ENCODE results near the gene HBQ1. TPM values are rescaled to one million over a fixed set of nuclear protein-coding genes. Genes with fewer than 3 reads are reported as not detected.

HBQ1 gene
- total RNA-seq, 1 donor from 2014 or later: not detected

DNA sequence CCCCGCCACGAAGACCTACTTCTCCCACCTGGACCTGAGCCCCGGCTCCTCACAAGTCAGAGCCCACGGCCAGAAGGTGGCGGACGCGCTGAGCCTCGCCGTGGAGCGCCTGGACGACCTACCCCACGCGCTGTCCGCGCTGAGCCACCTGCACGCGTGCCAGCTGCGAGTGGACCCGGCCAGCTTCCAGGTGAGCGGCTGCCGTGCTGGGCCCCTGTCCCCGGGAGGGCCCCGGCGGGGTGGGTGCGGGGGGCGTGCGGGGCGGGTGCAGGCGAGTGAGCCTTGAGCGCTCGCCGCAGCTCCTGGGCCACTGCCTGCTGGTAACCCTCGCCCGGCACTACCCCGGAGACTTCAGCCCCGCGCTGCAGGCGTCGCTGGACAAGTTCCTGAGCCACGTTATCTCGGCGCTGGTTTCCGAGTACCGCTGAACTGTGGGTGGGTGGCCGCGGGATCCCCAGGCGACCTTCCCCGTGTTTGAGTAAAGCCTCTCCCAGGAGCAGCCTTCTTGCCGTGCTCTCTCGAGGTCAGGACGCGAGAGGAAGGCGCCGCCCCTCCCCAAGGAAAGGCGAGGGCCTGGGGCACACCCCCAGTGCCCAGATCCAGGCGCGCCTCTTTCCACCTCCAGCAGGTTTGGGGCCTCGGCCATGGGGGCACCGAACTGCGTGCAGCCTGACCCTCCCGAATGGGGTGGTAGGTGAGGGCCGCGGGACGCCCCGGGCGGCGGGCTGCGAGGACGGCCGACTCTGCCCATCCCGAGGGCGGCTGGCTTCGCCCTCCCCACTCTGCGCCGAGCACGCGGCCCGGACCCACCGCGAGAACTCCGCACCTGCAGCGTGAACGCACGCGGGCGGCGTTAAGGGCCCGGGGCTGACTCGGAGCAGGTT lies 664 bp downstream of the HBQ1 start:
- no peak overlapping the region for H3K4me3 Mint-ChIP-seq (ENCODE audit: unreplicated experiment)
- TF ChIP-seq, protein P1, sequence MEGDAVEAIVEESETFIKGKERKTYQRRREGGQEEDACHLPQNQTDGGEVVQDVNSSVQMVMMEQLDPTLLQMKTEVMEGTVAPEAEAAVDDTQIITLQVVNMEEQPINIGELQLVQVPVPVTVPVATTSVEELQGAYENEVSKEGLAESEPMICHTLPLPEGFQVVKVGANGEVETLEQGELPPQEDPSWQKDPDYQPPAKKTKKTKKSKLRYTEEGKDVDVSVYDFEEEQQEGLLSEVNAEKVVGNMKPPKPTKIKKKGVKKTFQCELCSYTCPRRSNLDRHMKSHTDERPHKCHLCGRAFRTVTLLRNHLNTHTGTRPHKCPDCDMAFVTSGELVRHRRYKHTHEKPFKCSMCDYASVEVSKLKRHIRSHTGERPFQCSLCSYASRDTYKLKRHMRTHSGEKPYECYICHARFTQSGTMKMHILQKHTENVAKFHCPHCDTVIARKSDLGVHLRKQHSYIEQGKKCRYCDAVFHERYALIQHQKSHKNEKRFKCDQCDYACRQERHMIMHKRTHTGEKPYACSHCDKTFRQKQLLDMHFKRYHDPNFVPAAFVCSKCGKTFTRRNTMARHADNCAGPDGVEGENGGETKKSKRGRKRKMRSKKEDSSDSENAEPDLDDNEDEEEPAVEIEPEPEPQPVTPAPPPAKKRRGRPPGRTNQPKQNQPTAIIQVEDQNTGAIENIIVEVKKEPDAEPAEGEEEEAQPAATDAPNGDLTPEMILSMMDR (IDR thresholded peaks at IDR 0.05; ENCODE audit: unreplicated experiment): no peak
- peak; percentile 88 for DNase-seq (ENCODE audit: low spot score)
- no peak overlapping the region for H3K27ac Mint-ChIP-seq (ENCODE audit: unreplicated experiment)
- no peaks in the 10 kb centered on the region for H3K9me3 Mint-ChIP-seq (ENCODE audit: unreplicated experiment)
- no peaks in the 10 kb centered on the region for H3K4me1 Mint-ChIP-seq (ENCODE audit: unreplicated experiment)
- H3K36me3 Mint-ChIP-seq (ENCODE audit: low read depth, unreplicated experiment): peaks cover 8% of the 10 kb centered on the region
- H3K27me3 Mint-ChIP-seq (ENCODE audit: unreplicated experiment): peaks cover 13% of the 10 kb centered on the region

GRCh38 chr16:181565-182021 lies 1.3 kb downstream of the HBQ1 start:
- Mint-ChIP-seq H3K27me3 (ENCODE audit: unreplicated experiment) (peaks cover 13% of the 10 kb centered on the region), H3K4me3 (ENCODE audit: unreplicated experiment) (no peak overlapping the region), H3K4me1 (ENCODE audit: unreplicated experiment) (no peaks in the 10 kb centered on the region), H3K27ac (ENCODE audit: unreplicated experiment) (no peak overlapping the region), H3K9me3 (ENCODE audit: unreplicated experiment) (no peaks in the 10 kb centered on the region), H3K36me3 (ENCODE audit: low read depth, unreplicated experiment) (peaks cover 8% of the 10 kb centered on the region)
- no peak for DNase-seq (ENCODE audit: low spot score)
- TF ChIP-seq, protein P1 (IDR thresholded peaks at IDR 0.05; ENCODE audit: unreplicated experiment): peak; percentile 99

DNA sequence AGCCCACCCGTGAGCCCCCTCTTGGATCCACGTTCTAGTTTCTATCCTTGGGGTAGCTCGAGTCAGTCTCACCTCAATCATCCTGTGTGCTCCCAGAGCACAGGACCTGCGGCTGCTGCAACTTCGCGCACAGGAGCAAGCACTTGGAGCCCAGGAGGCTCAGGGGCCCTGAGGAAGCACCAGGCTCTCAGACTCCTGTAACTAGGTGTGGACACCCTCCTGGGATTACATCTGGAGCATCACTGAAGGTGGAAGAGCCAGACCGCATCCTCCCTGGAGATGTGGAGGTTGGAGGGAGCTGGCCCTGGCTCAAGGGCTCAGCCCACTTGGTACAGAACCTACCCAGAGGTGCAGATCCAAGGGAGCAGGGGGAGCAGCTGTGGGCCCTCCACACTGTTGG lies 2.7 kb downstream of the HBQ1 start:
- Mint-ChIP-seq H3K4me3 (ENCODE audit: unreplicated experiment) (no peak overlapping the region), H3K27me3 (ENCODE audit: unreplicated experiment) (peaks cover 7% of the 10 kb centered on the region), H3K9me3 (ENCODE audit: unreplicated experiment) (no peaks in the 10 kb centered on the region), H3K36me3 (ENCODE audit: low read depth, unreplicated experiment) (peaks cover 8% of the 10 kb centered on the region), H3K27ac (ENCODE audit: unreplicated experiment) (no peak overlapping the region), H3K4me1 (ENCODE audit: unreplicated experiment) (no peaks in the 10 kb centered on the region)
- no peak for DNase-seq (ENCODE audit: low spot score)
- TF ChIP-seq, protein P1 (IDR thresholded peaks at IDR 0.05; ENCODE audit: unreplicated experiment): no peak

GRCh38 chr16:185213-185612 lies 5.0 kb downstream of the HBQ1 start:
- Mint-ChIP-seq H3K9me3 (ENCODE audit: unreplicated experiment) (no peaks in the 10 kb centered on the region), H3K27ac (ENCODE audit: unreplicated experiment) (no peak overlapping the region), H3K36me3 (ENCODE audit: low read depth, unreplicated experiment) (peaks cover 26% of the 10 kb centered on the region), H3K27me3 (ENCODE audit: unreplicated experiment) (no peaks in the 10 kb centered on the region), H3K4me3 (ENCODE audit: unreplicated experiment) (peak overlapping the region; percentile 51), H3K4me1 (ENCODE audit: unreplicated experiment) (no peaks in the 10 kb centered on the region)
- TF ChIP-seq, protein P1 (IDR thresholded peaks at IDR 0.05; ENCODE audit: unreplicated experiment): no peak
- DNase-seq (ENCODE audit: low spot score): no peak

DNA sequence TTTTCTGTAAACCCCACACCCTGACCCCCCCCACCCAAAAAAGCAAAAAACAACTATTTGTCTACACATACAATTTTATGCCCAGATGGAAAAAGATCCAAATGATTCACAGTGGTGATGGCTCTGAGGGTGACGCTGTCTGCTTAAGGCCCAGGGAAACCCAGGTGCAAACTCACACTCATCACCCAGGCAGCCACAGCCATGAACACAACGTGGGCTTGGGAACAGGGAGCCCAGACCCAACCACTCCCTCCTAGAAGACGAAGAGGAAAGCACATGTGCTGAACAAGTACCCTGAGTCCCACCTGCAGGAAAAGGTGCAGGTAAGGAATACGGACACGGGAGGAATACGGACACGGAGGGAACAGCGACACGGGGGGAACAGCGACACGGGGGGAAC lies 5.4 kb downstream of the HBQ1 start:
- Mint-ChIP-seq H3K4me1 (ENCODE audit: unreplicated experiment) (no peaks in the 10 kb centered on the region), H3K4me3 (ENCODE audit: unreplicated experiment) (no peak overlapping the region), H3K27ac (ENCODE audit: unreplicated experiment) (no peak overlapping the region), H3K27me3 (ENCODE audit: unreplicated experiment) (no peaks in the 10 kb centered on the region), H3K36me3 (ENCODE audit: low read depth, unreplicated experiment) (peaks cover 29% of the 10 kb centered on the region), H3K9me3 (ENCODE audit: unreplicated experiment) (no peaks in the 10 kb centered on the region)
- TF ChIP-seq, protein P1 (IDR thresholded peaks at IDR 0.05; ENCODE audit: unreplicated experiment): no peak
- no peak for DNase-seq (ENCODE audit: low spot score)
